ENCODE results near the gene IFT25.
A peak's percentile ranks its signal among the peaks of the same experiment; 100 is the strongest.

Gene IFT25

DNA sequence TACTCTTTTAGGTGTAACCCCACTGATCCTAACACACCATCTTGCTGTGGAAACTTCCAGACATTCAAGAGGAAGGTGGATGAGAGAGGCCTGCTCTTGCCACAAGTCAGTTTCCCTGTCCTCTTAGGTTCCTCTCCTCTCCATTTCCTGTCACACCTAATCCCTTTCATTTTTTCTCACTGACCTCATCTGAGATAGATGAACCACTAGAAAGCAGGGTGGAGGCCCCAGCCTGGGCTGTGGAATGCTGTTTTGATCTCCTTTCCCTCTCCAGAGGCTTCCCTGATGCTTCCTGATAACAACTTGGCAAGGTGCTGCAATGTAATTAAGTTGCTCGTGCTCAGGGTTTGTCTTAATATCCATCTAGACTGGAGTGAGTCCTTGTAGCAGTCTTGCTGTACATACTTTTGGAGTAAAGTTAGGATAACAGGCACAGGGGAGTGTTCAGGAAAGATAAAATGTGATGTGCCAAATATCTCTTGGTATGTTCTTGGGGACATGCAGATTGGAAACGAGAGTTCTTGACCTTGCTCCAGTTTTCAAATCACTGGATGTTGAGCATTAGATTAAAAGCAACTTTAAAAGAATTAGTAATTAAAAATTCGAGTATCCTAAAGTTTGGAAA is 11.8 kb upstream of the IFT25 start:
- peak; percentile 47 for DNase-seq (ENCODE audit: low read depth)

DNA sequence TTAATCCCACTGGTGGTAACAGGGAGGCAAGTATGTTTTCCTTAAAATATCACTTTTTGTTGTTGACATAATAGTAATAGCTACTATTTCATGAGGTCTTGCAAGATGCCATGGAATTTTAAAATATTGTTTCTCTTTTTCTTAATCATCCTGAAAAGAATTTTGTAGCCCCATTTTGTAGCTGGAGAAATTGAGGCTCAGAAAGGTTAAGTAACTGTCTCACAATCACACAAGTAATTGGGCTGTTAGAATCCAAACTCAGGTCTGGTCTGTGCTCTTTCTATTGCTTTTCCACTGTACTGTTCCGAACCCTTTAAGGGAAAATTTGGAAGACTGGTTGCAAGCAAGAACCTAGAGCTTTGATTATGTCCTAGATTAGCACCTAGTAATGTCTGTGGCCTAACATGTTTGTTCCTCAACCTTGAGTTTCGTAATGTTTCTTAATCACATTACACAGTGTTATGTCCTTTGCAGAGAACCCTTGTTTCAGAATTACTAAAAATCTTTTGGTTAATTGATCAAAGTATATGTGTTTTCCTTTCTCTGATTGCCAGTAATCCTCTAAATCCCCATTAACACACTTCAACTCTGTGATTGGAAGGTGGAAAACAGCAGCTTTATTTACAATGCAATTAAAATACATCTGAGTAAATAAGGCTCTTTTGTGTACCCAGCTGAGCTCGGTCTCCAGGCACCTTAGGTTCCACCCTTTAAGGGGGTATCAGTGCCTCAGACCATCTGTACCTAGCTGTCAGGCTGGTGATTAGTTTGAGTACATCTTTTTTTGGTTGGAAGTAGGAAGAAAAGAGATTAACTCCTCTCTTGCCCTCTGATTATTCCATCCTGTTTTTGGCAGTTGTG is 11.0 kb upstream of the IFT25 start:
- DNase-seq (ENCODE audit: low read depth) = no peak

- DNase-seq (ENCODE audit: low read depth) = no peak
These were observed 8.6 kb upstream of the IFT25 start for GRCh38 chr1:53954128-53954527.

DNA sequence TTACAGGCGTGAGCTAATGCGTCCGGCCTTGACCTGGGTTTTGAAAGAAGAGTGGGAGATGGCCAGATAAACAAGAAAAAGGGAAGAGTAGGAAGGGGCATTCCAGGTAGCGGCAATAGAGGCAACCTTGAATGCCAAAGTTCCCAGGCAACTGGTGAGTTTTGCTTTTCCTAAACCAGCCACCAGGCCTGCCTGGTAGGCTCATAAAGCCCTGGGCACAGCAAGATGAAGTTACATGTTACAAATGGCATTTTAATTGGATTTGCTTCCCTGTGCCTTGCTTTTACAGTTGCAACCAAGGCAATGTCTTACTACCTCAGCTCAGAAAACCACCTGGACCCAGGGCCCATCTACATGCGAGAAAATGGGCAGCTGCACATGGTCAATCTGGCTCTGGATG is 6.2 kb upstream of the IFT25 start:
- no peak for DNase-seq (ENCODE audit: low read depth)

GRCh38 chr1:53949023-53949990 is 3.8 kb upstream of the IFT25 start:
- no peak for DNase-seq (ENCODE audit: low read depth)

DNA sequence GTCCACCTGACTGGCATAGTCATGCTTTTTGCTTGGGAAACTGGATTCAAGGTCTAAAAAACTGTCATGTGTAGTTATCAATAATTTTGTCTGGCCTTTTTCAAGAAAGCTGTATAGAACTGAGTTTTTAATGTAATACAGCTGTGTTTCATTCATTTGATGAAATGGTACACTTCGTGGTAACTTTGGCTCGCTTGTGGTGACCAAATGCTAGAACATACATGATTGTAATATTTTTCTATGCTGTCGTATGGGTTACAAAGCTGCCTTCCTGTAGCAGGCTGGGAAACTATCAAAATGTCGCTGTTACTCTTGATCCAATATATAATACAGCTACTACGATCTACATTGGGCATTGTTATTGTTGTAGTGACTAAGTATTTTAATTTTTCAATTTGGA is 2.8 kb upstream of the IFT25 start:
- DNase-seq (ENCODE audit: low read depth) = no peak

GRCh38 chr1:53947172-53947907 is 1.8 kb upstream of the IFT25 start:
- no peak for DNase-seq (ENCODE audit: low read depth)

GRCh38 chr1:53946252-53947171 is 1.0 kb upstream of the IFT25 start, which contains the start of gene LRRC42:
Gene LRRC42, plus strand, starts transcription at chr1:53946350. Its CDS starts 5,650 bp downstream, at chr1:53952000.
- DNase-seq (ENCODE audit: low read depth) = no peak

- no peak for DNase-seq (ENCODE audit: low read depth)
These were observed 391 bp downstream of the IFT25 start for GRCh38 chr1:53945183-53945432.

- DNase-seq (ENCODE audit: low read depth) = no peak
These were observed 873 bp downstream of the IFT25 start for GRCh38 chr1:53944469-53945182.

DNA sequence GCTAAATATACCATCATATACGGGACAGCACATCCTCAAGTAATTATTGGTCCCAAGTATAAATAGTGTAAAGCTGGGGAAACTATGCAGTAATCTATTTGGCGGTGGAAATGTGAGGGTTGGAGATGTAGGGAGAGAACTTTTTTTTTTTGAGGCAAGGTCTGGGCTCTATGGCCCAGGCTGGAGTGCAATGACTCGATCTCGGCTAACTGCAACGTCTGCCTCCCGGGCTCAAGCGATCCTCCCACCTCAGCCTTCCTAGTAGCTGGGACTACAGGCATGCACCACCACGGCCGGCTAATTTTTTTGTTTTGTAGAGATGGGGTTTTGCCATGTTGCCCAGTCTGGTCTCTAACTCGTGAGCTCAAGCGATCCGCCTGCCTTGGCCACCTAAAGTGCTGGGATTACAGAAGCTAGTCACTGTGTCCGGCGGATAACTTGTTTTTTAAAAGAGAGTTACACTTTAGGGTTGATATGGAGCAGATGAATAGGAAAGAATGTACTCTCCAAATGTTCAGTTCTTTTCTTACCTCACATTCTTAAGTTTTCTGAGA is 1.9 kb downstream of the IFT25 start:
- DNase-seq (ENCODE audit: low read depth) = no peak

GRCh38 chr1:53943090-53943489 is 2.4 kb downstream of the IFT25 start:
- DNase-seq (ENCODE audit: low read depth) = no peak

DNA sequence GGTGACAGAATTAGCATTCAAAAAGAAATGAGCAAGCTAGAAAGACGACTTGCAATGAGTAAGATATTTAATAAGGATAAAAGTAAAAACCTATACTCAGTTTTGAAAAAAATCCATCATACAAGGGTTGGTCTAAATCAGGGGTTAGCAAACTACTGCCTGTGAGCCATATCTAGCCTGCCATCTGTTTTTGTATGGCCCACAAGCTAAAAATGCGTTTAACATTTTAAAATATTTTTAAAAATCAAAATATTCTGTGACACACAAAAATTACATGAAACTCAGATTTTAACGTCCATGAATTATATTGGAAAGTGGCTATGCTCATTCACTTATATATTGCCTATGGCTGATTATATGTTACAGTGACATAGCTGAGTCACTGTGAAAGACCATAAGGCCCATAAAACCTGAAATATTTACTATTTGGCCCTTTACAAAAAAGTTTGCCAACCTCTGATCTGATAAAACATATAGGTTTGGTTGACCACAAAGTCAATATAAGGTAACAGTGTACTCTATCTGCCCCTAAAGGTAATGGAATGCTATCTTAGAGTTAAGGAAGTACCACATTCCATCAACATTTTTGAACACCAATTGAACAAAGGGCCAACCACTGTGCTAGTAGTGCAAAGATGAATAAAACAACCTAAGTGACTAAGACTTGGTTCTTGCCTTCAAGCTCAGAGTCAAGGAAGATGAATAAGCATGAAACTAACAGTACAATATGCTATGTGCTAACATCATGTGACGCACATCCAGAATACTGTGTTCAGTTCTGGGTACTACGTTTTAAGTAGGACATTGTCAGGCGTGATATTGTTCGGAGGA is 3.2 kb downstream of the IFT25 start:
- DNase-seq (ENCODE audit: low read depth) = no peak

- DNase-seq (ENCODE audit: low read depth) = no peak
These were observed 7.2 kb downstream of the IFT25 start for GRCh38 chr1:53938136-53938830.

- no peak for DNase-seq (ENCODE audit: low read depth)
These were observed 9.1 kb downstream of the IFT25 start for GRCh38 chr1:53936430-53936829.

- no peak for DNase-seq (ENCODE audit: low read depth)
These were observed 11.2 kb downstream of the IFT25 start for GRCh38 chr1:53934170-53934765.

DNA sequence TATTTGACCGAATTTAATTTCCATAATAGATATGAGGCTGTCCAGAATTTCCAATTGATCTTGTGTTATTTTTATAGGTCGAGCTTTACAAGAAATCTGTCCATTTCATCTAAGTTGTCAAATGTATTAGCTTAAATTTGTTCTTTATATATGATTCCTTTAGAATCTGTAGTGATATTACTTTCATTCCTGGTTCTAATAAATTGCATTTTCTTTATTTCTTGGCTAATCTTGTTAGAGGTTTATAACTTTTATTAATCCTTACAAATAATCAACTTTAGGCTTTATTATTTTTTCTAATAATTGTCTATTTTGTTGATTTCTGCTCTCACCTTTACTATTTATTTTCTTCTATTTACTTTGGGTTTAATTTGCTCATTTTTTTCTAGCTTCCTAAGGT is 14.0 kb downstream of the IFT25 start:
- DNase-seq (ENCODE audit: low read depth) = no peak

DNA sequence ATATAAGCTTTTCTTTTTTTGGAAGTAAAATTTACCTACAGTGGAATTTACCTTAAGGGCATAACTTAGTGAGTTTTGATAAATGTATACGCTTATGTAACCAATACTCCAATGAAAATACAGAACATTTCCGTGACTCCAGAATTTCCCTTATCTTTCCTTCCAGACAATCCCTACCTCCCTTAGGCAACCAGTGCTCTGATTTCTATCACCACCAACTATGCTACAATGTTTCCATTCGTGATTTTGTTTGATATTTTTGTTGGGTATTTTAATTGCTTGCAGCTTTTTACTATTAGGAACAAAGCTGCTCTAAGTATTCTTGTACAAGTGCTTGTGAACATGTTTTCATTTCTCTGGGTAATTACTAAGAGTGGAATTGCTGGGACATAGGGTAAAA is 14.6 kb downstream of the IFT25 start:
- no peak for DNase-seq (ENCODE audit: low read depth)

All from GM04503 (cell line).